ENCODE measurements around the gene CELF4. TPM values are rescaled to one million over a fixed set of nuclear protein-coding genes. Genes with fewer than 3 reads are reported as not detected.

CELF4 gene
- total and polyA plus RNA-seq, 2 donors (not counting 1 experiment from before 2014, with no cell fraction given), result 0.17 TPM; not detected in 1

DNA sequence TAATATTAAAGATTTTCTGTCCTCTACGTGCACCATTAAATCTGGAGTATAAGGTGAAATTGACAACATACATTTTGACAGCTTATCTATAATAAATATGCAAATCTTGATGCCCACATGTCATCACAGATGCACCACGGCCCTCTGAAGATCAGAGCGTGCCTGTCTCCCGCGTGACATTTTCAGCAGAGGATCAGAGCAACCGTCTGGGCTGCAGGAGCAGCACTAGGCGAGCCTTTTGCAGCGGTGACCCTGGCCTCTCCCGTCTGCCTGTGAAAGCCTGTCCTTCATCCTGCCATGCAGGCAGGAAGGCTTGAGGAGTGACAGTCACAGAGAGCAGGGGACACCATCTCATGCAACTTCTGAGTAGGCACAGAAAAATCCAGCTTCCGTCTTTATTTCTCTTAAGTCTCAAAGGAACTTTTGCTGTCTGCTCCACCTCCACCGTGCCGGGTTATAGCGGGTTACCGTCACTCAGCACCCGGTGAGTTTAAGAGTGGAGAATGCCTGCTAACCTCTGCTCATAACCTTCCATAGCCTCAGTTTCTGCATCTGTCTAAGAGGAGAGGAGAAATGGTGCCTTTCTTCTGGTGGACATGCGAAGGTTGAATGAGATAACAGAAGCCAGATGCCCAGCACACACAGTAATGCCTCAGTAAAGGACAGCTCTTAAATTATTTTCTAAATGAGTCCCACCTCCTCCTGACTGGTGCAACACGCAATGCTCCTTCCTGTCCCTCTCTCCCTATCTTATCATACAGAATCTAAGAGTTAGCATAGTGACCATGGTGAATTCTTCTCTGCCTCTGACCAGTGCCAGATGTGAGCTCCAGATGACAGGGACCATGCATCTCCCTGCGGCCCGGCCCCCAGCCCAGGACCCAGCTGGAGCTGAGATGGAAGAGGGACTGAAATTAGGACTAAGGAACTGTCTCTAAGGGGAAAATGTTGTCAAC is 43.8 kb downstream of the CELF4 start:
- no peak overlapping the region for H3K9ac ChIP-seq (ENCODE audit: insufficient read depth, low read length)
- H3K4me2 ChIP-seq (ENCODE audit: extremely low read depth, insufficient read depth, low read length), result no peak overlapping the region
- no peaks in the 10 kb centered on the region for H3K79me2 ChIP-seq (ENCODE audit: control insufficient read depth, insufficient read depth, low read length)
- peaks cover 8% of the 10 kb centered on the region for H3K27me3 ChIP-seq (ENCODE audit: control insufficient read depth, insufficient read depth, low read length)
- TF ChIP-seq, protein P1, sequence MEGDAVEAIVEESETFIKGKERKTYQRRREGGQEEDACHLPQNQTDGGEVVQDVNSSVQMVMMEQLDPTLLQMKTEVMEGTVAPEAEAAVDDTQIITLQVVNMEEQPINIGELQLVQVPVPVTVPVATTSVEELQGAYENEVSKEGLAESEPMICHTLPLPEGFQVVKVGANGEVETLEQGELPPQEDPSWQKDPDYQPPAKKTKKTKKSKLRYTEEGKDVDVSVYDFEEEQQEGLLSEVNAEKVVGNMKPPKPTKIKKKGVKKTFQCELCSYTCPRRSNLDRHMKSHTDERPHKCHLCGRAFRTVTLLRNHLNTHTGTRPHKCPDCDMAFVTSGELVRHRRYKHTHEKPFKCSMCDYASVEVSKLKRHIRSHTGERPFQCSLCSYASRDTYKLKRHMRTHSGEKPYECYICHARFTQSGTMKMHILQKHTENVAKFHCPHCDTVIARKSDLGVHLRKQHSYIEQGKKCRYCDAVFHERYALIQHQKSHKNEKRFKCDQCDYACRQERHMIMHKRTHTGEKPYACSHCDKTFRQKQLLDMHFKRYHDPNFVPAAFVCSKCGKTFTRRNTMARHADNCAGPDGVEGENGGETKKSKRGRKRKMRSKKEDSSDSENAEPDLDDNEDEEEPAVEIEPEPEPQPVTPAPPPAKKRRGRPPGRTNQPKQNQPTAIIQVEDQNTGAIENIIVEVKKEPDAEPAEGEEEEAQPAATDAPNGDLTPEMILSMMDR (conservative IDR thresholded peaks at IDR 0.05 in 1 of 2, IDR thresholded peaks at IDR 0.05 in 1 of 2; ENCODE audit: low read depth in 1 of 2, low read length in 2 of 2), result no peak
- no peak for TF ChIP-seq EZH2 (IDR thresholded peaks at IDR 0.05; ENCODE audit: low read length, missing control alignments)
- no peak overlapping the region for H3K27ac ChIP-seq (ENCODE audit: insufficient read depth, low read length)
- no peaks in the 10 kb centered on the region for H3K4me1 ChIP-seq (ENCODE audit: control insufficient read depth, extremely low read depth, insufficient read depth, low read length)
- no peak for DNase-seq (ENCODE audit: low read depth in 2 of 2)
- no peak overlapping the region for H3K4me3 ChIP-seq (replicated peaks in 1 of 4; ENCODE audit: control extremely low read depth in 1 of 4, insufficient read depth in 1 of 4, low read depth in 3 of 4, low read length in 4 of 4)
- H4K20me1 ChIP-seq (ENCODE audit: control insufficient read depth, extremely low read depth, insufficient read depth, low read length), result no peaks in the 10 kb centered on the region
- no peak overlapping the region for H2AFZ ChIP-seq (ENCODE audit: low read length)
- H3K36me3 ChIP-seq (ENCODE audit: control insufficient read depth, insufficient read depth, low read length), result no peaks in the 10 kb centered on the region
- H3K9me3 ChIP-seq (ENCODE audit: control insufficient read depth, insufficient read depth, low read depth, low read length), result no peaks in the 10 kb centered on the region

DNA sequence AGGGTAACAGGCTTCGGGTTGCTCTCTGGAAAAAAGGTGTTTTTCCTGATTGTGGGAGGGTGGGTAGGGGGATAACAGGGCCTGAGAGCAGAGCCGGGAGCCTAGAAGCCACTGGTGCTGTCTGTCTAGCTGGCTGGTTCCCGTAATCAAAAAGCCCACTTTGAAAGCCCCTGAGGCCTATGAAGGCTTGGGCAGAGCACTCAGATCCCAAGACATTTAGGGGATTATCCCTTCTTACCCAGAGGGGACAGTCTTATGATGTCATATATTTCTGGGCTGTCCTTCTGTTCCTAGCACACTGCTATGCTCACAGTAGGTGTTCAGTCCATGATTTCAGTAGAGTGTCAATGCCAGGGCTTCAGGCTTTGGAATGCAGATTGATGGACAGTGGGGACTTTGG is 45.1 kb downstream of the CELF4 start:
- no peaks in the 10 kb centered on the region for H3K79me2 ChIP-seq (ENCODE audit: control insufficient read depth, insufficient read depth, low read length)
- H3K27ac ChIP-seq (ENCODE audit: insufficient read depth, low read length), result no peak overlapping the region
- H2AFZ ChIP-seq (ENCODE audit: low read length), result no peak overlapping the region
- H3K9ac ChIP-seq (ENCODE audit: insufficient read depth, low read length), result no peak overlapping the region
- no peaks in the 10 kb centered on the region for H3K9me3 ChIP-seq (ENCODE audit: control insufficient read depth, insufficient read depth, low read depth, low read length)
- no peaks in the 10 kb centered on the region for H3K4me1 ChIP-seq (ENCODE audit: control insufficient read depth, extremely low read depth, insufficient read depth, low read length)
- H3K4me3 ChIP-seq (replicated peaks in 1 of 4; ENCODE audit: control extremely low read depth in 1 of 4, insufficient read depth in 1 of 4, low read depth in 3 of 4, low read length in 4 of 4), result no peak overlapping the region
- no peak for DNase-seq (ENCODE audit: low read depth in 2 of 2)
- H3K4me2 ChIP-seq (ENCODE audit: extremely low read depth, insufficient read depth, low read length), result no peak overlapping the region
- no peaks in the 10 kb centered on the region for H4K20me1 ChIP-seq (ENCODE audit: control insufficient read depth, extremely low read depth, insufficient read depth, low read length)
- TF ChIP-seq, protein P1 (conservative IDR thresholded peaks at IDR 0.05 in 1 of 2, IDR thresholded peaks at IDR 0.05 in 1 of 2; ENCODE audit: low read depth in 1 of 2, low read length in 2 of 2), result no peak
- no peak for TF ChIP-seq EZH2 (IDR thresholded peaks at IDR 0.05; ENCODE audit: low read length, missing control alignments)
- H3K27me3 ChIP-seq (ENCODE audit: control insufficient read depth, insufficient read depth, low read length), result peaks cover 8% of the 10 kb centered on the region
- no peaks in the 10 kb centered on the region for H3K36me3 ChIP-seq (ENCODE audit: control insufficient read depth, insufficient read depth, low read length)

DNA sequence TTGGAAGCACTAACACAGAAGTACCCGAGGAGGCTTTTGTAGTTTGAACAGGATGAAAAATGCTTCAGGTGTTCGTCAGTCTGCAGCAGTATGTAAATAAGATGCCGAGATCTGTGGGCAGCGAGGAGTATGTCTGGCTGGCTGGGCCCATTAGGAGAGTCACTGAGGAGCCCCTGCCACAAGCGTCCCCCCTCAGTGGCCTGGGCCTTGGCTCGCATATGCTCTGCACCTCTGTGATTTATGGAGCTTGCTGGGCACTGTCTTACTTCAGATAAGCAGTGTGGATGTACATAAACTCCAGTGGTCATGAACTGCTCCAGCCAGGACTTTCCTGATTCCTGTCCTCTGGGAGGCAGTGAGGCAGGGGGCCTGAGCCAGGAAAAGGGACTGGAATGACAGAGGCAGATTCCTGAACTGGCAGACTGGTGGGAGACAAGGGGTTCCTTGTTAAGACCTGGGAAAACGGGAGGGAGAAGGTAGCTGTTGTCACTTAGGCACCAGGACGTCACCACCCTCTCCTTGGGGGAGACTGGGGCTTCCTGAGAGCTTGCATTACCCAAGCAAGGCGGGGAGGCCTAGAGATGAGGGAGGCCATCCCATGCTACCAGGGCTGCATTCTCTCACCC is 46.0 kb downstream of the CELF4 start:
- no peak for DNase-seq (ENCODE audit: low read depth in 2 of 2)
- H3K79me2 ChIP-seq (ENCODE audit: control insufficient read depth, insufficient read depth, low read length), result no peaks in the 10 kb centered on the region
- H3K4me2 ChIP-seq (ENCODE audit: extremely low read depth, insufficient read depth, low read length), result no peak overlapping the region
- H3K27me3 ChIP-seq (ENCODE audit: control insufficient read depth, insufficient read depth, low read length), result peaks cover 5% of the 10 kb centered on the region
- TF ChIP-seq EZH2 (IDR thresholded peaks at IDR 0.05; ENCODE audit: low read length, missing control alignments), result no peak
- TF ChIP-seq, protein P1 (conservative IDR thresholded peaks at IDR 0.05 in 1 of 2, IDR thresholded peaks at IDR 0.05 in 1 of 2; ENCODE audit: low read depth in 1 of 2, low read length in 2 of 2), result no peak
- H3K4me1 ChIP-seq (ENCODE audit: control insufficient read depth, extremely low read depth, insufficient read depth, low read length), result no peaks in the 10 kb centered on the region
- no peak overlapping the region for H3K9ac ChIP-seq (ENCODE audit: insufficient read depth, low read length)
- H2AFZ ChIP-seq (ENCODE audit: low read length), result no peak overlapping the region
- no peak overlapping the region for H3K4me3 ChIP-seq (replicated peaks in 1 of 4; ENCODE audit: control extremely low read depth in 1 of 4, insufficient read depth in 1 of 4, low read depth in 3 of 4, low read length in 4 of 4)
- H3K9me3 ChIP-seq (ENCODE audit: control insufficient read depth, insufficient read depth, low read depth, low read length), result no peaks in the 10 kb centered on the region
- H4K20me1 ChIP-seq (ENCODE audit: control insufficient read depth, extremely low read depth, insufficient read depth, low read length), result no peaks in the 10 kb centered on the region
- no peaks in the 10 kb centered on the region for H3K36me3 ChIP-seq (ENCODE audit: control insufficient read depth, insufficient read depth, low read length)
- no peak overlapping the region for H3K27ac ChIP-seq (ENCODE audit: insufficient read depth, low read length)
